Kidney (tissue), 14 donors: ENCODE measurements around the gene TEX14. TPM values are rescaled to one million over a fixed set of nuclear protein-coding genes. Genes with fewer than 3 reads are reported as not detected.

Experiments
- DNase-seq, 5 donors: peaks; one replicate each; pipeline ENCODE4 v3.0.0-alpha.2; 2013 to 2020
- FAIRE-seq: peaks from 2 replicates; lab custom pipeline; 2012; peaks lifted over from hg19 to GRCh38; lab: Jason Lieb, UNC
- H3K27ac ChIP-seq, 2 donors: one replicate each; pipeline ENCODE4 v1.7.0; 2013; ENCODE audit warnings: low read depth in 2 of 2, low read length in 2 of 2, inconsistent platforms in 1 of 2
- H3K27me3 ChIP-seq: one replicate; pipeline ENCODE4 v1.7.1; 2013; ENCODE audit warnings: low read length, inconsistent platforms; ENCODE audit not compliant: control insufficient read depth, insufficient read depth
- H3K36me3 ChIP-seq, 3 donors: one replicate each; pipeline versions ENCODE4 v1.7.0 to v1.7.1; 2013; ENCODE audit warnings: low read length in 3 of 3, control low read depth in 1 of 3, inconsistent platforms in 1 of 3; ENCODE audit not compliant: insufficient read depth in 3 of 3, control insufficient read depth in 2 of 3
- H3K4me1 ChIP-seq, 3 donors: one replicate each; pipeline versions ENCODE4 v1.7.0 to v1.7.1; 2013; ENCODE audit warnings: low read length in 3 of 3, inconsistent platforms in 1 of 3, low read depth in 1 of 3; ENCODE audit not compliant: control insufficient read depth in 2 of 3, insufficient read depth in 2 of 3
- H3K4me3 ChIP-seq, 3 donors: one replicate each; pipeline versions ENCODE4 v1.7.0 to v1.8.1; 2013; ENCODE audit warnings: low read length in 3 of 3, control low read depth in 1 of 3, inconsistent platforms in 1 of 3
- H3K9ac ChIP-seq, 3 donors: one replicate each; pipeline versions ENCODE4 v1.7.0 to v1.7.1; 2013; ENCODE audit warnings: low read length in 3 of 3, control low read depth in 1 of 3, inconsistent platforms in 1 of 3
- H3K9me3 ChIP-seq, 3 donors: one replicate each; pipeline versions ENCODE4 v1.7.0 to v1.7.1; 2013; ENCODE audit warnings: low read length in 3 of 3, control low read depth in 1 of 3, inconsistent platforms in 1 of 3; ENCODE audit not compliant: control insufficient read depth in 2 of 3, insufficient read depth in 1 of 3
- CTCF ChIP-seq: IDR thresholded peaks from 3 replicates; pipeline ENCODE4 v1.5.1; 2012; ENCODE audit warnings: mild to moderate bottlenecking, moderate library complexity, borderline replicate concordance; ENCODE audit not compliant: insufficient read depth; ENCODE audit errors: extremely low read depth
- intact Hi-C: fragments of 100-400 bp; cut with DNase I; formaldehyde crosslinking; loops from one replicate; pipeline ENCODE4 v1.11.1; 2022
- polyA plus RNA-seq: library from polyadenylated mRNA; stranded (reverse); fragments of 350-450 nt; fragmentation: Illumina TruSeq; extraction: RNeasy Lipid Tissue Mini Kit (QIAGEN cat#74804); gene quantifications from one replicate; pipeline ENCODE4 v1.2.3, GENCODE V29; 2014; ENCODE audit warnings: low read depth, low replicate concordance; ENCODE audit not compliant: insufficient read depth
- total RNA-seq: library from RNA; stranded (reverse); fragmentation: NEBNext Ultra II Directional; extraction: Animal tissue kit (Norgen Biotek cat#: 25700); gene quantifications from one replicate; pipeline ENCODE4 v1.2.1, GENCODE V29; 2021
- donor health status: control.
- donor health status: control.
- donor health status: control.
- donor health status: control.
- donor health status: control.
- donor health status: DM: yes; HTN: yes; CAD: no.
- donor health status: Normal renal cell carcinoma (clear cell type).

Gene TEX14
- total and polyA plus RNA-seq, 2 donors from 2014 or later: 0.09 to 0.22 TPM

- TF ChIP-seq CTCF: no peak
- no peak overlapping the region for H3K27ac ChIP-seq
- H3K9ac ChIP-seq: no peak overlapping the region
- H3K27me3 ChIP-seq: no peaks in the 10 kb centered on the region
- H3K9me3 ChIP-seq: no peaks in the 10 kb centered on the region
- FAIRE-seq: peak; percentile 13
- intact Hi-C loops: no loop called here
- DNase-seq: peak in 2 of 5 donors; percentile 12 to 15
- H3K36me3 ChIP-seq: no peaks in the 10 kb centered on the region
- H3K4me3 ChIP-seq: no peak overlapping the region
- H3K4me1 ChIP-seq: no peaks in the 10 kb centered on the region
Measured at GRCh38 chr17:58595194-58595792, 96.6 kb downstream of the TEX14 start.

- Histone ChIP-seq H3K27ac (no peak overlapping the region), H3K9me3 (no peaks in the 10 kb centered on the region), H3K9ac (no peak overlapping the region), H3K4me1 (no peaks in the 10 kb centered on the region), H3K27me3 (no peaks in the 10 kb centered on the region), H3K4me3 (no peak overlapping the region), H3K36me3 (no peaks in the 10 kb centered on the region)
- intact Hi-C loops: no loop called here
- FAIRE-seq (no peak), DNase-seq (peak in 4 of 5 donors; percentile 51 to 92 (median 78))
- TF ChIP-seq CTCF: no peak
Measured at GRCh38 chr17:58593123-58593522, 98.7 kb downstream of the TEX14 start.

GRCh38 chr17:58591455-58591854, 100.4 kb downstream of the TEX14 start:
- Histone ChIP-seq H3K9me3 (no peaks in the 10 kb centered on the region), H3K36me3 (no peaks in the 10 kb centered on the region)

More at GRCh38 chr17:58591455-58591854, 100.4 kb downstream of the TEX14 start:
- FAIRE-seq: no peak
- no peaks in the 10 kb centered on the region for H3K4me1 ChIP-seq
- H3K9ac ChIP-seq: no peak overlapping the region
- no peak overlapping the region for H3K4me3 ChIP-seq
- intact Hi-C loops: no loop called here
- no peak overlapping the region for H3K27ac ChIP-seq
- no peak for TF ChIP-seq CTCF
- DNase-seq: no peak
- no peaks in the 10 kb centered on the region for H3K27me3 ChIP-seq
